SU-DHL-6 (cell line): ENCODE results near the gene PCNX3.

Source experiments
- H2AFZ ChIP-seq: fragments of 200-600 bp; sonication (generic); 2 replicates; pipeline ENCODE4 v1.6.1; 2014; ENCODE audit warnings: low read depth, mild to moderate bottlenecking, moderate library complexity, mixed read lengths, antibody characterized with exemption, low read length; ENCODE audit not compliant: severe bottlenecking
- H3F3A ChIP-seq: fragments of 200-600 bp; shearing (Covaris generic); 2 replicates; pipeline ENCODE4 v1.6.0; 2016; ENCODE audit warnings: antibody characterized with exemption, mild to moderate bottlenecking; ENCODE audit not compliant: insufficient read depth
- H3K27ac ChIP-seq: fragments of 200-600 bp; sonication (generic); 2 replicates; pipeline ENCODE4 v1.5.1; 2016; ENCODE audit warnings: low read depth, mild to moderate bottlenecking, low read length, moderate library complexity, mixed read lengths
- H3K27me3 ChIP-seq: fragments of 200-600 bp; sonication (generic), shearing (Covaris generic); 2 replicates; pipeline ENCODE4 v1.6.0; 2014; ENCODE audit warnings: mild to moderate bottlenecking, low read length
- H3K36me3 ChIP-seq: fragments of 200-600 bp; sonication (generic); 2 replicates; pipeline ENCODE4 v1.6.1; 2014; ENCODE audit warnings: mild to moderate bottlenecking, low read length, mixed read lengths
- H3K4me2 ChIP-seq: fragments of 300-600, 200-600 bp; shearing (Covaris generic), sonication (generic); 2 replicates; pipeline ENCODE4 v1.6.0; 2014; ENCODE audit warnings: low read length, low read depth, mild to moderate bottlenecking; ENCODE audit not compliant: poor library complexity, severe bottlenecking
- H3K4me3 ChIP-seq: fragments of 200-600 bp; sonication (generic); 2 replicates; pipeline ENCODE4 v1.5.1; 2014; ENCODE audit warnings: antibody characterized with exemption, low read length, mild to moderate bottlenecking, mixed read lengths; ENCODE audit not compliant: insufficient read depth, poor library complexity, severe bottlenecking
- H3K79me2 ChIP-seq: fragments of 200-600 bp; sonication (generic); 2 replicates; pipeline ENCODE4 v1.6.1; 2014; ENCODE audit warnings: mild to moderate bottlenecking, low read length, moderate library complexity; ENCODE audit not compliant: insufficient read depth
- H3K9ac ChIP-seq: fragments of 200-600 bp; sonication (generic); 2 replicates; pipeline ENCODE4 v1.7.0; 2014; ENCODE audit warnings: mild to moderate bottlenecking, low read length
- H3K9me2 ChIP-seq: fragments of 200-600 bp; sonication (generic); replicated peaks from 2 replicates; pipeline ENCODE4 v1.6.1; 2014; ENCODE audit warnings: low read length; ENCODE audit not compliant: insufficient read depth
- H3K9me3 ChIP-seq: fragments of 200-600 bp; sonication (generic); 2 replicates; pipeline ENCODE4 v1.6.1; 2014; ENCODE audit warnings: low read length, mixed read lengths; ENCODE audit not compliant: insufficient read depth
- H4K20me1 ChIP-seq: fragments of 200-600 bp; sonication (generic); 2 replicates; pipeline ENCODE4 v1.6.1; 2014; ENCODE audit warnings: low read depth, mild to moderate bottlenecking, antibody characterized with exemption, low read length, moderate library complexity, mixed read lengths
- CTCF ChIP-seq: fragments of 200-600 bp; sonication (generic); IDR thresholded peaks from one replicate; pipeline ENCODE4 v1.5.1; 2017; ENCODE audit warnings: antibody characterized with exemption, mild to moderate bottlenecking, low read length, moderate library complexity; ENCODE audit not compliant: insufficient read depth, poor library complexity, severe bottlenecking
- EZH2phosphoT487 ChIP-seq: fragments of 200-600 bp; sonication (generic), shearing (Covaris generic); conservative IDR thresholded peaks from 2 replicates; pipeline ENCODE4 v1.6.1; 2018; ENCODE audit warnings: mild to moderate bottlenecking, antibody characterized with exemption, low read length, moderate library complexity, mixed read lengths

PCNX3 gene

GRCh38 chr11:65578667-65579066, 36.9 kb upstream of the PCNX3 start:
- Histone ChIP-seq H3K9me2 (no peaks in the 10 kb centered on the region), H3K36me3 (no peaks in the 10 kb centered on the region), H3K27me3 (no peaks in the 10 kb centered on the region), H3K79me2 (no peaks in the 10 kb centered on the region), H3K9me3 (no peaks in the 10 kb centered on the region), H3K27ac (no peak overlapping the region), H3K9ac (no peak overlapping the region), H3F3A (peaks cover 11% of the 10 kb centered on the region), H4K20me1 (no peaks in the 10 kb centered on the region), H3K4me3 (no peak overlapping the region), H3K4me2 (no peak overlapping the region), H2AFZ (no peak overlapping the region)
- TF ChIP-seq EZH2phosphoT487 (no peak), CTCF (no peak)

GRCh38 chr11:65579291-65579690, 36.3 kb upstream of the PCNX3 start:
- no peak for TF ChIP-seq EZH2phosphoT487
- TF ChIP-seq CTCF: no peak
- Histone ChIP-seq H3K27me3 (no peaks in the 10 kb centered on the region), H3K36me3 (no peaks in the 10 kb centered on the region), H3K4me3 (no peak overlapping the region), H3K4me2 (no peak overlapping the region), H3K9me3 (no peaks in the 10 kb centered on the region), H3K9me2 (no peaks in the 10 kb centered on the region), H3F3A (peaks cover 11% of the 10 kb centered on the region), H3K27ac (no peak overlapping the region), H3K9ac (no peak overlapping the region), H4K20me1 (no peaks in the 10 kb centered on the region), H3K79me2 (no peaks in the 10 kb centered on the region), H2AFZ (no peak overlapping the region)

GRCh38 chr11:65580031-65580692, 35.4 kb upstream of the PCNX3 start:
- Histone ChIP-seq H3K4me3 (no peak overlapping the region), H3K27me3 (no peaks in the 10 kb centered on the region), H3F3A (peaks cover 5% of the 10 kb centered on the region), H3K4me2 (no peak overlapping the region), H3K9me2 (no peaks in the 10 kb centered on the region), H3K9me3 (no peaks in the 10 kb centered on the region), H3K79me2 (no peaks in the 10 kb centered on the region), H3K36me3 (no peaks in the 10 kb centered on the region), H2AFZ (no peak overlapping the region), H4K20me1 (no peaks in the 10 kb centered on the region), H3K27ac (no peak overlapping the region), H3K9ac (no peak overlapping the region)
- TF ChIP-seq EZH2phosphoT487: no peak
- no peak for TF ChIP-seq CTCF
